ENCODE results near the gene RBBP7. TPM values are rescaled to one million over a fixed set of nuclear protein-coding genes. Genes with fewer than 3 reads are reported as not detected.

RBBP7 gene
- total RNA-seq, 1 donor from 2014 or later = 112 TPM

DNA sequence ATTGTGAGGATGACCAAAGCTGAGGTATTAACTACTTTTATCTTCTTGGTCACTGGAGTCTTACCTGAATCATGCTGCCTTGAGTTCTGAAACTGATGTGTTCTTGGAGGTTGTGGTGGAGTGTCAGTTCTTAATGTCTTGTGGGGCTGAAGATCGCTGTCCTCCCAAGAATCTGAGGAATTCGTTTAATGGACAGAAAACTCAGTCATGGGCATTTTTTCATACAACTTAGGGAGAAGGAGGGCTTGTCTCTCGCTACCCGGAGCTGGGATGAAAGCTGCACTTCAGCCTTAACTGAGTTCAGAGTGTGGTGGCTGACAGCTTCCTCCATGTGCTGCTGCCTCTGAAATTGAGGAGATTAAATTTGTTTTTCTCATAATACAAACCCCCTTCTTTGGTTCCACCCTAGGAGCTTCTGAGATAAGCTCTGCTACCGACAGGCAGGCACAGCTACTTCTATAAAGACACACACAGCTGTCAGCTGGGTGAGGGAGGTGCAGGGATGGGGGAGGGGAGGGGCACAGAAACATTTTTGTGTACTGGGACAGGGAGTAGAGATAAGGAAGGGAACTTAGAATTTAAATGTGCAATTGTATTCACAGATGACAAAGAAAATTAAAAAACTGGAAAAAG, 30.8 kb downstream of the RBBP7 start:
- no peaks in the 10 kb centered on the region for H3K9me3 Mint-ChIP-seq (ENCODE audit: unreplicated experiment)
- no peak overlapping the region for H3K4me3 Mint-ChIP-seq (ENCODE audit: unreplicated experiment)
- H3K27me3 Mint-ChIP-seq (ENCODE audit: unreplicated experiment) = no peaks in the 10 kb centered on the region
- peaks cover 6% of the 10 kb centered on the region for H3K36me3 Mint-ChIP-seq (ENCODE audit: low read depth, unreplicated experiment)
- no peak for DNase-seq (ENCODE audit: low spot score)
- no peak for TF ChIP-seq CTCF (IDR thresholded peaks at IDR 0.05; ENCODE audit: unreplicated experiment)
- no peak overlapping the region for H3K27ac Mint-ChIP-seq (ENCODE audit: unreplicated experiment)
- no peaks in the 10 kb centered on the region for H3K4me1 Mint-ChIP-seq (ENCODE audit: unreplicated experiment)

- TF ChIP-seq CTCF (IDR thresholded peaks at IDR 0.05; ENCODE audit: unreplicated experiment) = no peak
- no peak overlapping the region for H3K27ac Mint-ChIP-seq (ENCODE audit: unreplicated experiment)
- no peaks in the 10 kb centered on the region for H3K9me3 Mint-ChIP-seq (ENCODE audit: unreplicated experiment)
- H3K36me3 Mint-ChIP-seq (ENCODE audit: low read depth, unreplicated experiment) = peaks cover 6% of the 10 kb centered on the region
- H3K4me3 Mint-ChIP-seq (ENCODE audit: unreplicated experiment) = no peak overlapping the region
- DNase-seq (ENCODE audit: low spot score) = no peak
- H3K4me1 Mint-ChIP-seq (ENCODE audit: unreplicated experiment) = no peaks in the 10 kb centered on the region
- H3K27me3 Mint-ChIP-seq (ENCODE audit: unreplicated experiment) = no peaks in the 10 kb centered on the region
Measured at GRCh38 chrX:16838202-16839066, 31.7 kb downstream of the RBBP7 start.

GRCh38 chrX:16836371-16836770, 33.8 kb downstream of the RBBP7 start:
- no peak overlapping the region for H3K4me3 Mint-ChIP-seq (ENCODE audit: unreplicated experiment)
- no peaks in the 10 kb centered on the region for H3K27me3 Mint-ChIP-seq (ENCODE audit: unreplicated experiment)
- peaks cover 2% of the 10 kb centered on the region for H3K4me1 Mint-ChIP-seq (ENCODE audit: unreplicated experiment)
- peak; percentile 43 for DNase-seq (ENCODE audit: low spot score)
- no peak overlapping the region for H3K27ac Mint-ChIP-seq (ENCODE audit: unreplicated experiment)
- peak; percentile 54 for TF ChIP-seq CTCF (IDR thresholded peaks at IDR 0.05; ENCODE audit: unreplicated experiment)
- peaks cover 6% of the 10 kb centered on the region for H3K36me3 Mint-ChIP-seq (ENCODE audit: low read depth, unreplicated experiment)
- no peaks in the 10 kb centered on the region for H3K9me3 Mint-ChIP-seq (ENCODE audit: unreplicated experiment)

- Mint-ChIP-seq H3K36me3 (ENCODE audit: low read depth, unreplicated experiment) (peaks cover 6% of the 10 kb centered on the region), H3K27ac (ENCODE audit: unreplicated experiment) (no peak overlapping the region), H3K4me1 (ENCODE audit: unreplicated experiment) (peaks cover 2% of the 10 kb centered on the region), H3K27me3 (ENCODE audit: unreplicated experiment) (no peaks in the 10 kb centered on the region), H3K9me3 (ENCODE audit: unreplicated experiment) (no peaks in the 10 kb centered on the region), H3K4me3 (ENCODE audit: unreplicated experiment) (no peak overlapping the region)
- no peak for TF ChIP-seq CTCF (IDR thresholded peaks at IDR 0.05; ENCODE audit: unreplicated experiment)
- no peak for DNase-seq (ENCODE audit: low spot score)
Measured at GRCh38 chrX:16834806-16835205, 35.4 kb downstream of the RBBP7 start.

DNA sequence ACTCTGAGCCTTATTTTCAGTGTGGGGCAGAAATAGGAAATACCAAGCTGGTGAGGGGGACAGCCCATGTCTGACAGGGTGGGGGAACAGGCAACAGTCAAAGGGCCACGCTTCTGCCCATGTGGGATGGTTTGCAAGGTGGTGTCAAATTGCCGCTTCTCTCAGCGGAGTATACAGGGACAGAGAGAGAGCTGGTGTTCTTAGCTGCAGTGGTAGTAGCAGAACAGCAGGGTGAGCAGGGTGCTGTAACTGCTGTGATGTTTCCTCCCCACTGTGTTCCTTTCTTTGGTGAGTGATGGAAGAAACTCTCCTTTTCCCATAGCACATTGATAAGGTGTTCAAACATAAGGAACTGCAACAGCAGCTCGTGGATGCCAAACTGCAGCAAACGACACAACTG, 37.9 kb downstream of the RBBP7 start:
- peaks cover 2% of the 10 kb centered on the region for H3K4me1 Mint-ChIP-seq (ENCODE audit: unreplicated experiment)
- no peak for TF ChIP-seq CTCF (IDR thresholded peaks at IDR 0.05; ENCODE audit: unreplicated experiment)
- peaks cover 8% of the 10 kb centered on the region for H3K36me3 Mint-ChIP-seq (ENCODE audit: low read depth, unreplicated experiment)
- no peak overlapping the region for H3K27ac Mint-ChIP-seq (ENCODE audit: unreplicated experiment)
- no peak overlapping the region for H3K4me3 Mint-ChIP-seq (ENCODE audit: unreplicated experiment)
- DNase-seq (ENCODE audit: low spot score) = no peak
- H3K27me3 Mint-ChIP-seq (ENCODE audit: unreplicated experiment) = no peaks in the 10 kb centered on the region
- no peaks in the 10 kb centered on the region for H3K9me3 Mint-ChIP-seq (ENCODE audit: unreplicated experiment)

Measured in endothelial cell (in vitro differentiated cells).